Neural crest cell (in vitro differentiated cells): ENCODE results near the gene DDC. TPM values are rescaled to one million over a fixed set of nuclear protein-coding genes. Genes with fewer than 3 reads are reported as not detected.
A peak's percentile ranks its signal among the peaks of the same experiment; 100 is the strongest.
"Not testable (repeated sequence)": the region's sequence is repeated elsewhere in the genome, so short reads cannot be mapped to it uniquely, and the experiment has no call there.

Source experiments
- DNase-seq: peaks from one replicate; pipeline ENCODE4 v3.0.0; 2021; ENCODE audit warnings: low read depth, mixed read lengths, low spot score
- H3K27ac Mint-ChIP-seq: one replicate; pipeline ENCODE4 v1.8.0; 2021; ENCODE audit warnings: mild to moderate bottlenecking, mixed read lengths; ENCODE audit not compliant: unreplicated experiment
- H3K27me3 Mint-ChIP-seq: 2 replicates; pipeline ENCODE4 v1.8.0; 2021; ENCODE audit warnings: low read depth, mild to moderate bottlenecking, mixed read lengths
- H3K36me3 Mint-ChIP-seq: 2 replicates; pipeline ENCODE4 v1.8.0; 2021; ENCODE audit warnings: low read depth, mild to moderate bottlenecking, mixed read lengths
- H3K4me1 Mint-ChIP-seq: 2 replicates; pipeline ENCODE4 v1.8.0; 2021; ENCODE audit warnings: mixed read lengths
- H3K4me3 Mint-ChIP-seq: one replicate; pipeline ENCODE4 v1.8.0; 2021; ENCODE audit warnings: mild to moderate bottlenecking, mixed read lengths
- H3K9me3 Mint-ChIP-seq: 2 replicates; pipeline ENCODE4 v1.8.0; 2021; ENCODE audit warnings: mixed read lengths
- CTCF ChIP-seq: fragments of 200-600 bp; sonication (generic); conservative IDR thresholded peaks from 2 replicates; pipeline ENCODE4 v1.5.0; 2021; ENCODE audit warnings: antibody characterized with exemption, mild to moderate bottlenecking
- total RNA-seq: library from RNA; stranded (reverse); gene quantifications from 2 replicates; pipeline ENCODE4 v1.2.1, GENCODE V29; 2021

DDC gene
- total RNA-seq, 1 donor from 2014 or later, result 1.0 TPM

DNA sequence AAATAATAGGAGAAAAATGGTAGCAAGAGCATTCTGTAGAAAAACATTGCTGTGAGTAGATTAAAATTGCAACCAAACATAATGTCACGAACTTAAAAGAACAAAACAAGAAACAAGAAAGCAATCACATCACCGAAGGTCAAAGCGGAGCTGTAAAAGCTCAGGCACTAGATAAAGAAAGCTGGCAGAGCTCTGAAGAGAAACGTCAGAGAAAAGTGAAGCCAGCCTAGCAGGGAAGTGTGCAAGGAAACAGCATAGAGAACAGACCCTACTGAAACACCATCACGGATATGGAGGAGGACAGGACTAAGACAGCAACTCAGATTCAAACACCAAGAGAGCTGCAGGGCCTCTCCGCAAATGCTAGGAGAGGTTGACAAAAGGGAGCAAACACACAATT lies 22.5 kb upstream of the DDC start:
- TF ChIP-seq CTCF, result no peak
- no peak for DNase-seq
- peaks cover 36% of the 10 kb centered on the region for H3K36me3 Mint-ChIP-seq
- no peak overlapping the region for H3K27ac Mint-ChIP-seq
- H3K4me1 Mint-ChIP-seq, result no peaks in the 10 kb centered on the region
- H3K9me3 Mint-ChIP-seq, result peaks cover 12% of the 10 kb centered on the region
- H3K4me3 Mint-ChIP-seq, result no peak overlapping the region
- no peaks in the 10 kb centered on the region for H3K27me3 Mint-ChIP-seq

- Mint-ChIP-seq H3K27me3 (no peaks in the 10 kb centered on the region), H3K4me1 (no peaks in the 10 kb centered on the region), H3K27ac (no peak overlapping the region), H3K9me3 (peaks cover 12% of the 10 kb centered on the region), H3K36me3 (peaks cover 9% of the 10 kb centered on the region), H3K4me3 (no peak overlapping the region)
- no peak for TF ChIP-seq CTCF
- DNase-seq, result no peak
These were observed 19.7 kb upstream of the DDC start for GRCh38 chr7:50584793-50585408.

- peaks cover 12% of the 10 kb centered on the region for H3K9me3 Mint-ChIP-seq
- peaks cover 7% of the 10 kb centered on the region for H3K36me3 Mint-ChIP-seq
- no peak overlapping the region for H3K4me3 Mint-ChIP-seq
- no peak for TF ChIP-seq CTCF
- no peaks in the 10 kb centered on the region for H3K27me3 Mint-ChIP-seq
- peak overlapping the region; percentile 81 for H3K27ac Mint-ChIP-seq
- H3K4me1 Mint-ChIP-seq, result no peaks in the 10 kb centered on the region
- no peak for DNase-seq
These were observed 19.2 kb upstream of the DDC start for GRCh38 chr7:50584386-50584785.

GRCh38 chr7:50583295-50583694 lies 18.1 kb upstream of the DDC start:
- H3K36me3 Mint-ChIP-seq, H3K4me3 Mint-ChIP-seq, H3K4me1 Mint-ChIP-seq, DNase-seq, H3K27me3 Mint-ChIP-seq, H3K27ac Mint-ChIP-seq: not testable (repeated sequence)
- peaks cover 12% of the 10 kb centered on the region for H3K9me3 Mint-ChIP-seq

DNA sequence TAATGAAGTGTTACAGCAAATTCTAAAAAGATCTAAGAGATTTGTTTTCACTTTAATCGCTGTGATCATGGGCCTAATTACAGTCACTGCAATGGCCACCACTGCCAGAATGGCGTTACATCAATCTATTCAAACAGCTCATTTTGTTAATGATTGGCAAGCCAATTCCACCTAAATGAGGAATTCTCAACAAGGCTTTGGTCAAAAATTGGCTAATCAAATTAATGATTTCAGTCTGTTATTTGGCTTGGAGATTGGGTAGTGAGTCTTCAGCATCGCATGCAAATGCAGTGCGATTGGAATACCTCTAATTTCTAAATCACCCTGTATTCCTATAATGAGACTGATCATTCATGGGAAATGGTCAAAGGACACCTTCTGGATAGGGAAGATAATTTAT lies 17.1 kb upstream of the DDC start:
- H3K27ac Mint-ChIP-seq, H3K4me1 Mint-ChIP-seq, H3K27me3 Mint-ChIP-seq, H3K4me3 Mint-ChIP-seq, DNase-seq: not testable (repeated sequence)
- H3K9me3 Mint-ChIP-seq, result peaks cover 14% of the 10 kb centered on the region
- H3K36me3 Mint-ChIP-seq, result peaks cover 12% of the 10 kb centered on the region

DNA sequence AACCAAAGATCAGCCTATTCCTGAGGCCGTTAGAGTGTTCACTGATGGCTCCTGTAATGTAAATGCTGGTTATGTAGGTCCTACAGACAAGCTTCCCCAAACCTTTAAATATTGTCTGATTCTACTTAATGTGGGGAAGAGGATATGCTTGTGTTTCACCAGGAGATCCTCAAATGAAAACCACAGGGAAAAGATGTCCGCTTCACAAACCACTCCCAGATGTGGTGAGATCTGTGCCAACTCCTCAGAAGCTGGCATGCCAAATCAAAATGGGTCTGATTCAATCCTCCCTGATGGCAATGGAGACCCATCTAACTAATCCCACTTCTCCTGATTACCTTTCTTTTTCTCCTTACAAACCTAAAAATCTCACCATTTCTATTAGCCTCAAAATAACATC lies 15.5 kb upstream of the DDC start:
- H3K27me3 Mint-ChIP-seq, result not testable (repeated sequence)
- H3K36me3 Mint-ChIP-seq, result peaks cover 15% of the 10 kb centered on the region
- peaks cover 14% of the 10 kb centered on the region for H3K9me3 Mint-ChIP-seq

DNA sequence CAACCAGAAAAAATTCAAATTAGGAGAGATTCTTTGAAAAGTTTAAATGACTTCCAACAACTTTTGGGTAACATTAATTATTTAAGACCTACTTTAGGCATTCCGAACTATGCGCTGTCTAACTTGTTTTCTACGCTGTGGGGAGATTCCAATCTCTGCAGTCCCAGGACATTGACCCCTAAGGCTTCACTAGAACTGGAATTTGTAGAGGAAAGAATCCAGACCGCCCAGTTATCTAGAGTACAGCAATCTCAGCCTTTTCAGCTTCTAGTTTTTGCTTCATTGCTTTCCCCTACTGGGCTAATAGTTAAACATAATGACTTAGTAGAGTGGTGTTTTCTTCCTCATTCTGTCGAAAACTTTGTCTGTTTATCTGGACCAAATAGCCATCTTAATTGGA lies 14.9 kb upstream of the DDC start:
- DNase-seq, result no peak
- TF ChIP-seq CTCF, result no peak
- peaks cover 10% of the 10 kb centered on the region for H3K9me3 Mint-ChIP-seq
- no peaks in the 10 kb centered on the region for H3K4me1 Mint-ChIP-seq
- peaks cover 15% of the 10 kb centered on the region for H3K36me3 Mint-ChIP-seq
- no peak overlapping the region for H3K27ac Mint-ChIP-seq
- H3K4me3 Mint-ChIP-seq, result no peak overlapping the region
- no peaks in the 10 kb centered on the region for H3K27me3 Mint-ChIP-seq

More for the DNA sequence above, 15.5 kb upstream of the DDC start:
- H3K4me1 Mint-ChIP-seq, H3K4me3 Mint-ChIP-seq, DNase-seq, H3K27ac Mint-ChIP-seq: not testable (repeated sequence)

- H3K4me1 Mint-ChIP-seq, H3K9me3 Mint-ChIP-seq, H3K4me3 Mint-ChIP-seq, H3K36me3 Mint-ChIP-seq, DNase-seq, H3K27me3 Mint-ChIP-seq, H3K27ac Mint-ChIP-seq: not testable (repeated sequence)
These were observed 12.9 kb upstream of the DDC start for GRCh38 chr7:50578105-50578504.
